GM21529 (cell line): ENCODE measurements around the gene SIDT2.
"Not testable (repeated sequence)": the region's sequence is repeated elsewhere in the genome, so short reads cannot be mapped to it uniquely, and the experiment has no call there.

Source experiments
- ATAC-seq: cut with Tn5 transposase; IDR thresholded peaks from one replicate; pipeline ENCODE4 v1.9.1; 2021; ENCODE audit not compliant: unreplicated experiment

SIDT2 gene

GRCh38 chr11:117202386-117203068, 24.0 kb downstream of the SIDT2 start:
- ATAC-seq = no peak

- no peak for ATAC-seq
Measured at GRCh38 chr11:117203069-117203407, 24.5 kb downstream of the SIDT2 start.

GRCh38 chr11:117204283-117205080, 25.9 kb downstream of the SIDT2 start:
- ATAC-seq = no peak

- ATAC-seq = no peak
Measured at GRCh38 chr11:117205211-117205818, 26.8 kb downstream of the SIDT2 start.

DNA sequence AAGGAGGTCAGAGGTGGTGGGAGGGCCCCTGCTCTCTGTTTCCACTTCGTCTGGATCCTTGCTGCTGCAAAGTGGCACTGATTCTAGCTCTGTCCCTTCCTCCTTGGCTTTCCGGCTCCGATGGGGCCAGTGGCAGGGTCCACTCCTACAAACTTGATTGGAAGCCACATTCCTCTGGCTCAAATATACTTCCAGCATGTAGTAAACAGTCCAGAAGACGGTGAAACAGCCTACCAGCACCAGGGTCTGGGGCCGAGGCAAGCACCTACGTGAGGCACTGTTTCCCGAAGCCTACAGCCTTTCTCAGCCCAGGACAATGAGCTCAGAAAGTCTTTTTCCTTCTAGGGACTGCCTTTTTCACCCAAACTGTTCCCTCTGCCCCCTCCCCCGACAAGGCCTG, 27.6 kb downstream of the SIDT2 start:
- not testable (repeated sequence) for ATAC-seq

DNA sequence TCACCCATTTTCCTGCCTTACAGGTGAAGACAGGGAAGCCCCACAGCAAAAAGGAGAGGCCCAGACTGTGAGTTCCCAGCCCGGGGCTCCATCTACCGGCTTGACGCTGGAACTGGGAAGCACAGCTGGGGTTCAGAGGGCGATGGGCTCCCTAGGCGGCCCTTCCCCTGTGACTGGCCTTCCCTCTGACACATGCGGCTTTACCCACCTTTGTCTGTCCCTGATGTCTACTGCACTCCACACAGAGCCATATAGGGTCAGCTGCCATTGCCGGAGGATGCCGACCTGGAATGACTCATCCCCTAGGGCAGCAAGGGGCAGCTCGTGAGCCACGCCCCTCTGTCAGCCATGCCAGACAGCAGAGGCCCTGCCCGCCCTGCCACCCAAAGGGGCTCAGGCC, 28.3 kb downstream of the SIDT2 start:
- not testable (repeated sequence) for ATAC-seq

GRCh38 chr11:117207481-117207880, 28.9 kb downstream of the SIDT2 start:
- ATAC-seq = not testable (repeated sequence)

GRCh38 chr11:117208710-117209109, 30.2 kb downstream of the SIDT2 start:
- ATAC-seq = not testable (repeated sequence)

DNA sequence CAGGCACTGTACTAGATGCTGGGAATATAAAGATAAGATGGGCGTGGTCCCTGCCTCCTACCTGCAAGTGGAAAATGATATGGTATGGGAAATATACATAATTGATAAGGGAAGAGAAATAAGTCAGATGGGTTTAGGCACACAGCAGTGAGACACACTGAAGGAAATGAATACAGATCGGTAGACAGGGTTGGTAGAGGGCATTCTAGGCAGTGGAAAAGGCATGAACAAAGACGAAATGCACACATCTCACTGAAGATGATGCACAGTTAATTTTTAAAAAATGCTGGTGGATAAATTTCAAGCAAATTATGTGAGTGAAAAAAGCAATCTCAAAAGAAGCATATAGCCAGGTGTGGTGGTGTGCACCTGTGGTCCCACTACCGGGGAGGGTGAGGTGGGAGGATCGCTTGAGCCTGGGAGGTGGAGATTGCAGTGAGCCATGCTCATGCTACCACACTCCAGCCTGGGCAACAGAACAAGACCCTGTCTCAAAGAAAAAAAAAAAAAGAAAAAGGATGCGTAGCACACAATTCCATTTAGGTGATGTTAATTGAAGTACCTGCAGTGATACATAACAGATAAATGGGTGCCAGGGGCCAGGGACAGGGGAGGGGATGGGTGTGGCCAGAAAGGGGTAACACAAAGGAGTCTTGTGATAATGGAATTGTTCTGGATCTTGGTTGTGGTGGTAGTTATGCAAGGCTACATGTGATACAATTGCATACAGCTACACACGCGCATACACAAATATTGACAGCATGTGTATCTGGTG, 31.0 kb downstream of the SIDT2 start:
- not testable (repeated sequence) for ATAC-seq

DNA sequence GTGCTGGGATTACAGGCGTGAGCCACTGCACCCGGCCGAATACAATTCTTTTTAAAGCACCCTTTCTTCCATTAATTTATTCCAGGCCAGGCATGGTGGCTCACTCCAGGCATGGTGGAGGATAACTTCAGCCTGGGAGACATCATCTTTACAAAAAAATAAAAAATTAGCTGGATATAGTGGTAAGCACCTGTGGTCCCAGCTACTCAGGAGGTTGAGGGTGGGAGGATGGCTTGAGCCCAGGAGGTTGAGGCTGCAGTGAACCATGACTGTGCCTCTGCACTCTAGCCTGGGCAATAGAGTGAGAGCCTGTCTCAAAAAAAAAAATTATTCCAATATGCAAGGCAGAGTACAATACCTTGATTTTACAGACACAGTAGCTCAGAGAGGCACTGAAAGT, 32.1 kb downstream of the SIDT2 start:
- ATAC-seq = no peak

DNA sequence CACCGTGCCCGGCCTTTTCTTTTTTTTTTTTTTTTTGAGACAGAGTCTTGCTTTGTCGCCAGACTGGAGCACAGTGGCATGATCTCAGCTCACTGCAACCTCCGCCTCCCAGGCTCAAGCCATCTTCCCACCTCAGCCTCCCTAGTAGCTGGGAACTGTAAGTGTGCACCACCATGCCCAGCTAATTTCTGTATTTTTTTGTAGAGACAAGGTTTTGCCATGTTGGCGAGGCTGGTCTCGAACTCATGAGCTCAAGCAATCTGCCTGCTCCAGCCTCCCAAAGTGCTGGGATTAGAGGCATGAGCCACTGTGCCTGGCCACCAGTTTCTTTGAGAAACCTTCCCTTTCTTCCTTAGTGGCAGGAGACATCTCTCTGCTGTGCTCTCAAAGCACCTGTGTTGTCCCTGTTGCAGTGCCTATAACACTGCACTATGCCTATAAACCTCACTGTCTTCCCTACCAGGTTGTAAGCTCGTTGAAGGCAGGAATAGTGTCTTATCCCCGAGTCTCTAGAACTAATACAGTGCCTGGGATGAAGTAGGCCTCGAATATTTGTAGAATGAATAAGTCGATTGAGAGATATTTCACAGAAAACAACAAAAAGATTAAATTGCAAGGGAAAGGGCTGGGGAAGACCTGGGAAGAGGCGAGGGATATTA, 34.3 kb downstream of the SIDT2 start:
- no peak for ATAC-seq

- ATAC-seq = no peak
Measured at GRCh38 chr11:117214404-117215110, 36.0 kb downstream of the SIDT2 start.

DNA sequence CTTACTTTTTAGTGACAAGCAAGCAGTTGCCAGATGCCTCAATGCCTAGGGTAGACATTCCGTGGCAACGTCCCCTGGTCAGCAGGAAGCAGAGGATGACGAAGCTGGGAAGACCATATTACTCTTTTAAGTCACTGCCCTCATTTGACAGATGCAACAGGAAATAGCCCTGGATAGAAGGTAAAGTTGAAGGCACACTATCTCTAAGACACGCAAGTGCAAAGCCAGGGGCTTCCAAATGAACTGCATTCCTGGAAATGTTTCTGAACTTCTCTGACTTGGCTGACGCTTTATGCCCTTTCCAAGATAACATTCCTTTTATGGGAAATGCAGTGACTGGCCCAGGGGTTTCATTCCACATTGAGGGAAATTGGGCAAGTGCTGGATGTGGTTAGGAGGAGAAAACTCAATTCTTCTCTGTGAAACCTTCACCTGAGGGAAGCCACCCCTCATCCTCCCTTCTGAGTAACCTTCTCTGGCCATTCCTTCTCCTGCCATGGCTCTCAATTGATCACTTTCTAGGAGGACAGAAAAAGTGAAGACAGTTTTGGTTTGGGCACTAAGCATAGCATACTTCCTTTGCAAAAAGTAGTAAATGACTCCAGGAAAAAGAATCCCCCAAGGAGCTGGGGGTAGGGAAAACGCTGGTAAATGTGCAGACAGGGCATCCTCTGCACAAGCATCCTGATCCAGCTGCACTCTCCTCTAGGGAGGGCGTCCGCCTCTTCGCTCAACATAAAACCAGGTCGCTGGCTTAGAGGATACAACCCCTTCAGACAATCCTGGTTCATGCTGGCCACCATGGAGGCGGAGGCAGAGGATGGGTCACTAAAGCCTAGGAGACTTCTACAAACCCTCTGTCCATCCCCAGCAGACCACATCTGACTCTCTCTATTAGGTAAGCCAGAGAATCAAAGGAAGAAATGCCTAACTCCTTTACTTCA, 38.9 kb downstream of the SIDT2 start:
- no peak for ATAC-seq

- ATAC-seq = no peak
Measured at GRCh38 chr11:117218133-117218915, 39.8 kb downstream of the SIDT2 start.

DNA sequence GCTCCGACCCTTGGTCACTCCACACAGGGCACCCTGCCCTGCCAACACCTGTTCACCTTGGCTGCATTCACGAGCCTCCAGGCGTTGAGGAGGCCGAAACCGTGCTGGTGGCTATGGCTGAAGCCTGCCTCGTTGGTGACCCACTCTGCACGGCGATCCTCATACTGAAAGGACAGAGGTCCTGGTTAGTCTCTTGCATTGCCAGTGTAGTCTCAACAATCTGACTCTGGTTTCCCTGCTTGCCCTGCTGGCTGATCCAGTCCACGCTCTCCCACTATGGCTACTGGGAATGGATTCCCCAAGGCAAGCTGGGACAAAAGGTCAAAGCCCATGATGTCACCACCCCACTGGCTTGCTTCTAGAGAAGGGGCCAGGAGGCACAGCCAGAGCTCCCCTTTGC, 40.5 kb downstream of the SIDT2 start:
- no peak for ATAC-seq

- no peak for ATAC-seq
Measured at GRCh38 chr11:117219455-117219854, 40.9 kb downstream of the SIDT2 start.

- no peak for ATAC-seq
Measured at GRCh38 chr11:117219995-117220394, 41.5 kb downstream of the SIDT2 start.

DNA sequence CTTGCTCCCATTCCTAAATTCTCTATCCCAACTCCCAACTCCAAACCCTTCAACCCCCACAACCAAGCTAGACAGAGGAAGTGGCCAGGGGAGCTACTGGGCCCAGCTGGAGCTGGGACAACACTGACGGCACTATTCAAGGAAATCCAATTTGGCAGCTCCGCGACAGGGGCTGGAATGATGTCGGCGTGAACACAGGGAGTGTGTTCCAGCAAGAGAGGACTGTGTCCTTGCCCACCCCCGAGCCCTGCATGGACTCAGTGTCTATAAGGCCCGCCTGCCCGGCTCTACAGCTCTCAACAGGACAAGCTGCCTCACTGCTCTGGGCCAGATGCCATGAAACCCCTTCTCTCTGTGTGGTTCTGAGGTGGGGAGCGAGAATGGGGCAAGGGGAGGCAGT, 42.0 kb downstream of the SIDT2 start:
- ATAC-seq = no peak
